T-helper 1 cell treated with Interleukin-12 subunit alpha and Interleukin-12 subunit beta and Interleukin-4 antibody, amounts not matched to agents 30 ng/mL and 1 ng/mL, for 36 hours (primary cell): ENCODE results near the gene PCDH7. TPM values are rescaled to one million over a fixed set of nuclear protein-coding genes. Genes with fewer than 3 reads are reported as not detected.

Experiments used
- intact Hi-C: fragments of 100-400 bp; cut with micrococcal nuclease; formaldehyde crosslinking; loops from one replicate; pipeline ENCODE4 v1.15.1; 2024
- total RNA-seq: library from RNA; stranded (reverse); gene quantifications from 2 replicates; pipeline ENCODE4 v1.2.3, GENCODE V29; 2022

PCDH7 gene, protein sequence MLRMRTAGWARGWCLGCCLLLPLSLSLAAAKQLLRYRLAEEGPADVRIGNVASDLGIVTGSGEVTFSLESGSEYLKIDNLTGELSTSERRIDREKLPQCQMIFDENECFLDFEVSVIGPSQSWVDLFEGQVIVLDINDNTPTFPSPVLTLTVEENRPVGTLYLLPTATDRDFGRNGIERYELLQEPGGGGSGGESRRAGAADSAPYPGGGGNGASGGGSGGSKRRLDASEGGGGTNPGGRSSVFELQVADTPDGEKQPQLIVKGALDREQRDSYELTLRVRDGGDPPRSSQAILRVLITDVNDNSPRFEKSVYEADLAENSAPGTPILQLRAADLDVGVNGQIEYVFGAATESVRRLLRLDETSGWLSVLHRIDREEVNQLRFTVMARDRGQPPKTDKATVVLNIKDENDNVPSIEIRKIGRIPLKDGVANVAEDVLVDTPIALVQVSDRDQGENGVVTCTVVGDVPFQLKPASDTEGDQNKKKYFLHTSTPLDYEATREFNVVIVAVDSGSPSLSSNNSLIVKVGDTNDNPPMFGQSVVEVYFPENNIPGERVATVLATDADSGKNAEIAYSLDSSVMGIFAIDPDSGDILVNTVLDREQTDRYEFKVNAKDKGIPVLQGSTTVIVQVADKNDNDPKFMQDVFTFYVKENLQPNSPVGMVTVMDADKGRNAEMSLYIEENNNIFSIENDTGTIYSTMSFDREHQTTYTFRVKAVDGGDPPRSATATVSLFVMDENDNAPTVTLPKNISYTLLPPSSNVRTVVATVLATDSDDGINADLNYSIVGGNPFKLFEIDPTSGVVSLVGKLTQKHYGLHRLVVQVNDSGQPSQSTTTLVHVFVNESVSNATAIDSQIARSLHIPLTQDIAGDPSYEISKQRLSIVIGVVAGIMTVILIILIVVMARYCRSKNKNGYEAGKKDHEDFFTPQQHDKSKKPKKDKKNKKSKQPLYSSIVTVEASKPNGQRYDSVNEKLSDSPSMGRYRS (N-terminal part only)
- total RNA-seq: not detected in 2 replicates

DNA sequence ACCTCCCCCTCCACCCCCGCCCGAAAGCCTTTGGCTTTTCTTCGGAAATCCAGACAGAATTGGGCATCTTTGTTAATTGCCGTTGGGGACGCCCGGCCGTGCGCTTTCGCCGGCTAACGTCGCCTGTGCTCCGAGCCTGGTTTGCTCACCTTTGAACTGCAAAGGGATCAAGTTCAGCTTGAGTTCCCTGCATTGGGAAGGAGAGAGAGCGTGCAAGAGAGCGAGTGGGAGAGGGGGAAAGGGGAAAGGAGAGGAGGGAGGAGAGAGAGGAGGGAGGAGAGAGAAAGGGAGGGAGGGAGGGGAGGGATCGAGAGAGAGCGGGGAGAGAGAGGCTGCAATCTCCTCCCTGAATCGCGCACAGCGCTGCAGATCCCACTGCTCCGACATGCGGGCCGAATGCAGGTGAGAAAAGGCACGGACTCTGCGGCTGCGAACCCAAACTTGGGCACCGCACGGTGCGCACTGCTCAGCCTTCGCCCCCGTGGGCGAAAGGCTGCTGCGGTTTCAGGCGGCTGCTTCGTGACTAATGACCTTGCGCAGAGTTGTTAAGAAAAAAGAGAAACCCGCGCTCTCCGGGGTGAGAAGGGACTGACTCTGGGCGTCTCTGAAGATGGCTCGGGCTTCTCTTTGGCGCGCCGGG lies at the start of gene PCDH7:
PCDH7 (plus strand) TSS at position 349 of the 640 bp plus-strand sequence. CDS start 1,054 bp downstream, outside the sequence.
- intact Hi-C loops: no loop called here

DNA sequence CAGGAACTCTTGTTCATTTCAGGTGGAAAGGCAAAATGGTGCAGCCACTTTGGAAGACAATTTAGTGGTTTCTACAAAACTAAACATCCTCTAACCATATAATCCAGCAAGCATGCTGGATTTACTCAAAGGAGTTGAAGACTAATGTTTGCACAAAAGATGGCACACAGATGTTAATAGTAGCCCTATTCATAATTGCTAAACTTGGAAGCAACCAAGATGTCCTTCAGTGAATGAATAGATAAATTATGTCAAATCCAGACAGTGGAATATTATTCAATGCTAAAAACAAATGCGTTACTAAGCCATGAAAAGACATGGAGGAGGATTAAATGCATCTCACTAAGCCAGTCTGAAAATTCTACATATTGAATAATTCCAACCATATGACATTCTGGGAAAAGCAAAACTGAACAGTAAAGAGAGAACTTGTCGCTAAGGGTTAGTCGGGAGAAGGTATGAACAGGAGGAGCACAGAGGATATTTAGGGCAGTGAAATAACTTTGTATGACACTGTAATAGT lies 48.2 kb upstream of the PCDH7 start:
- intact Hi-C loops: no loop called here

DNA sequence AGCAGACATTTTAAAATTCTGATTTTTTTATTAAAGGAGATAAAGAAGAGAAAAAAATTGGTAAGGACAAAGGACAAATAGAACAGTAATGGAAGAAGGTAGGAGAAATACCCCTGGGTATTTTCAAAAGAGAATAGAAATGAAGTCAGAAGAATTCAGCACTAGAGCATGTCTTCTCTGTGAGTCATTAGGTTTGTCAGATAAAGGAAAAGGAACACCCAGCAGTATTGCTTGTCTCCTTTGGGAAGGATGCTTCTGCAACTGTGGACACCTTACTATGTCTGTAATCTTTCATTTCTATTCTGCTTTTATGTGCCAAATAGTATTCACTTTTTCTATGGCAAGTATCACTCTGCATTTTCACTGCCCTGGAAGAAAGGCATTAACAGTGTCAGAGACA lies 24.0 kb upstream of the PCDH7 start:
- intact Hi-C loops: no loop called here

DNA sequence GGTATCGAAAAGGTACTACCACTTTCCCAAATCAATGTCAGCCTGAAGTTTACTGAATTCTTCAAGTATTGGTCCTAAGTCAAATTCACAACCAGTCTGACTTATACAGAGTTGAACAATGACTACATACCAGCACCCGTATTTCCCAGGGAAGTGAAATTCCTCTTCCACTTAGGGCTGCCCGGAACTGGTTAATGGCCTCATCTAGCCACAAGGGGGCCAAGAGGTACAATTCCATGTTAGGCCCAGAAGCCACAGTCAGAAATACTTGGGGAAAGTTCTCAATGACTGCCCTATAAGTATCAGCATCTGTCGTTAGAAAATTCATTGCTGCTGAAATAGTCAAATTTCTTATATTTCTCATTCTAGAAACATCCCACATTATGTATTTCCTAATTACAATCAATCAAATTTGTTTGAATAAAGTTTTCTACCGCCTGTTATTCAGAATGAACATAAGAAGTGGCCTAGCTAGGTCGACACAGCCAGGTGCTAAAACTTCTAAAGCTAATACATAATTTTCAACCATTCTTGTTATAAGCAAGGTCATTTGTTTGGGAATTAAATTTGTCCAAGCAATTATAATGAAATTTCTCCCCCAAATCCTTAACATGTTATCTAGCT lies 5.6 kb upstream of the PCDH7 start:
- intact Hi-C loops: loop anchor here (5.0 kb wide), 1 partner anchor 1707 kb away; no protein-coding TSS in a partner anchor

DNA sequence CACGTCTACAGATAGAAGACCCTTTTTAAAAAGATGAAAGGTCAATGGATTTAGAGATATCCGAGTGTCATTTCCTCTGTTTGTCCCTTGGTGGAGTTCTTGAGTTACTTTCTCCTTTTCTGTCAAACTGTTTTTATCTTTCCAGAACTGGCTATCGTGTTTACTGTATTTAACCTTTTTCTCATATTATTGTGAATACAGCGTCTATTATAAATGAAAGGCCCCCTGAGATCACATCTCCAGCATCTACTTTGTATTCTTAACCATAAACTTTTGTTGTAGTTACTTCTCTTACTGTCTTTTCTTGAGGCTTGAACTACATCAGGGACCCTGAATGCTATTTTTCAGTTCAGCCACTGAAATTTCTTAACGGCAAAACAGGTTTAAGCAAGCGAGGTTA lies 4.0 kb upstream of the PCDH7 start:
- intact Hi-C loops: no loop called here

DNA sequence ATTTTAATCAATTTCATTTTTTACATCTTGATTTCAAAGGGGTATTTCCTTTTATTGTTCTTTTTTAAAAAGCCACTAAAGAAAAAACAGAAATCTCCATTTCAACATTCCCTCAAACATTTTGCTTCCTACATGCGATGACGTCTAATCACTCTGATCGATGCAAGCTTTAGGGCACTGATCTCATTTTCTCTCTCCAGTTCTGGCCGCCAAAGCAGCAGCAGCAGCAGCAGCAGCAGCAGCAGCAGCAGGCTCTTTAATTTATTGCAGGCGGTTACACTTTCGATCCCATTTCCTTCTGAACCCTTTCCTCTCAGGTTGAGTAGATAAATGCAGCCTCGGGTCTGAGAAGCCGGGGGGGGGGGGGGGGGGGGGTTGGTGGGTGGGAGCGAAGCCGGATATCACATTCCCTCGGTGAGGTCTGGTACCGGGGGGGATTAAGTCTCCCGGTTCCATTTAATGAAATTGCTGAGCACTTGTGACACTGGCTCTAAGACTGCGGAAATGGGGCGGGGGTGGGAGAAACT lies 3.4 kb upstream of the PCDH7 start:
- intact Hi-C loops: no loop called here

DNA sequence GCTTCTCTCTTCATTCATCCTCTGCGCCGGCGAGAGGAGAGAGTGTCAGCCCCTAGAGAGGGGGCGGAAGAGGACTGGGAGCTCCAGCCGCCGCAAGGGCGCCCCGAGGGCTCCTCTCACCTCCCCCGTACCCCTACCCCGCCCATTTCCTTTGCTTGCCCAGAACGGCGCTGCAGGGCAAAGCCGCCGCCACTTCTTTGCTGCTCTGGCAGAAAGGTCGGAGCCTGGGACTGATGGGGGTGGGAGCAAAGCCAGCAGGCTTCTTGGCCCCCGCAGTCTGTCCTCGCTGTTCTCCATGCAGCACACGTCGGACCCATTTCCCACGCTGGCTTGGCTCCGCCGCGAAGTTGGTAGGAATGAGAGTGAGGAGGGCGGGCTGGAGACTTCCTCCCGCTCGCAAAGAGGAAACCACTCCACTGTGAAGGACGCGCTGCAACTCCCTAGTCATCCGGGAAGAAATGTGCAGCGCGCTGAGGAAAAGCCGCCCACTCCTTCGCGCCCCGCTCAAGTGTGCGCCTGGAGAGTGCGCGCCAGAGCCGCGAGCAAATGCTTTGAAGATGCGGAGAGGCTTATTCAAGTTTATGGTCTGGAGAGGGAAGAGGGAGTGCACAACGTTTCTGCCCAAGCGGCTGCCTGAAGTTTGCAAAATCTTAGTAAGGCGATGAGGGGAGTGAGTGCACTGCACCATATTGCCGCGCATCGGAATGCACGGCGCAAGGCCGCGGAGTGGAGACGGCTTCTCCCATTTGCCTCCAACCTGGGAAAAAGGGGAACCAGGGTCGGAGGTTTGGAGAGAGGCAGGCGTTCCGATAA lies 2.8 kb upstream of the PCDH7 start:
- intact Hi-C loops: no loop called here

DNA sequence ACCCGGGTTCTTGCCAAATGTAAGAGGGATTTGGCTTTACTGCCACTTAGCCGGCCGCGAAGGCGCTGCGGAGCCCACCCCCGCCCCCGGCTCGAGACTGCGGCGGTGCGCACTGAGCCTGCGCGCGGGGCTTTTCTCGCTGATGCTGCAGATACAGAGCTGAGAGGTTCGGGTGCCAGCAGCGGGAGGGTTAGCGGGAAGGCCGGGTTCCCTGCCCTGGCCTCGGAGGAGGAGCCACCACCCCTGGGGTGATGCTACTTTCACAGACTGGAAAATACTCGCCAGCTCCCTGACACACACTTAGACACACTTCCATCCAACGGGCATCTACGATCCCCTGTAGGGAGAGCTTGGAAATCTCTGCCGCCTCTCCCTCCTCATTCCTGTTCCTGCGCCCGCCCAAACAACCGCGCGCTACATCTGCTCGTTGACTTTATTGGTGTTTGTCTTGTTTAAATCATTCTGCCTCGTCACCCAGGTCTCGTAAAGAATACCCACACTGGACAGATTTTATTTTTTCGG lies 2.1 kb upstream of the PCDH7 start:
- intact Hi-C loops: no loop called here

DNA sequence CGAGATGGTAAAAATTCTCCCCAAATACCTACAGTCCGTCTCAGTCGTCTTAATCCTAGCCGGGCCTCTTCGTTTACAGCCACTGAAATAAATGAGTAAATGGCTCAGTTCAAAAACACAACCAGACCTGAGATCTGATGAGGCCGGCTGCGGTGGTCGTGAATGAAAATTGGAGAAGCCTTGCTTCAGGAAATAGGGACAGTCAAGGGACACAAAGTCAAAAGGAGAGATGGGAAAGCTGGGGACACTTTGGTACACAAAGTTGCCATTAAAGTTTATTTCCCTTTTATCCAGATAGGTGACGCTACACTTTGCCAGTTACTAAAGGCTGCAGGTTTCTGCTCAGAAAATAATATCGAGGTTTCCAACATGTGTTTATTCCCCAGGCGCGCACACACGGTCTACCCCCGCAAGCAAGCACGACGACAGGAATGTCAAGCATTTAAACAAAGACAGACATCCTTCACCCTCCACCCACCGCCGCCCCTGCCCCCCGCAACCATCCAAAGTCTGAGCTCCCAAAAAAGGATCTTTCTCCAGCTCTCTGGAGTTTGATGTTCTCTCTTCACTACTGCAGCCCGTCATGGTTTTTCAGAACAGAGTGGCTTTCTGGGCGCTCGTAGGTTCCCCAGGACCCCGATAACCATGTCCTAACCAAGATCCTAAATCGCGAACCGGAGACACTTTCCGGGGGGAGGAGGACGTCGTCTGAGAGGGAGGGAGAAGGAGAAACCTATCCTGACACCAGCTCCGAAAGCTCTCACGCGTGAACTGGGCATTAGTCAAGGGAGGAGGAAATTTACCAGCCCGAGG lies 1.3 kb upstream of the PCDH7 start:
- intact Hi-C loops: no loop called here

DNA sequence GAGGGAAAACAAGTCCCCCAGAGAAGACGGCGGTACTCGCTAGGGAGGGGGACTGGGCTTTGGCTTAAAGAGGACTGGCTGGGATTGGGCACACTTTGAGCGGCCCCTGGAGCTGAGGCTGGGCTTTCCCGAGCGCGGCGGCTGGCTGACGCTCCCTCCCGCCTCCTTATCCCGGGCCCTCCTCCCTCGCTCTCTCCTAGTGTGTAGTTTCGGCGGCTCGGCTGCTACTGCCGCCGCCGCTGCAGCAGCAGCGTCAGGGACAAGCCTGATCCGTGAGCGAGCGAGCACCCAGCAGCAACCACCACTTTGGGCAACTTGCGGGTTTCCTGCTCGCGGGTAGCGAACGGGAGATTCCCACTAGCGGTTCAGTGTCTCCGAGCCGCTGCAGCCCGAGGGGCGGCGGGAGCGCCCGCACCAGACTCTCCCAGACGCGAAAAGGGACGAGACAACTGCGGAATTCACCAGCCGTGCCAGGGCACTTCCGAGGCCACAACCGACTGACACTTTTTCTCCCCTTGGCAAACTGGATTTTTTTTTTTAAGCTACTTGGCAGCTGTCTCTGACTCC lies 632 bp upstream of the PCDH7 start:
- intact Hi-C loops: no loop called here

DNA sequence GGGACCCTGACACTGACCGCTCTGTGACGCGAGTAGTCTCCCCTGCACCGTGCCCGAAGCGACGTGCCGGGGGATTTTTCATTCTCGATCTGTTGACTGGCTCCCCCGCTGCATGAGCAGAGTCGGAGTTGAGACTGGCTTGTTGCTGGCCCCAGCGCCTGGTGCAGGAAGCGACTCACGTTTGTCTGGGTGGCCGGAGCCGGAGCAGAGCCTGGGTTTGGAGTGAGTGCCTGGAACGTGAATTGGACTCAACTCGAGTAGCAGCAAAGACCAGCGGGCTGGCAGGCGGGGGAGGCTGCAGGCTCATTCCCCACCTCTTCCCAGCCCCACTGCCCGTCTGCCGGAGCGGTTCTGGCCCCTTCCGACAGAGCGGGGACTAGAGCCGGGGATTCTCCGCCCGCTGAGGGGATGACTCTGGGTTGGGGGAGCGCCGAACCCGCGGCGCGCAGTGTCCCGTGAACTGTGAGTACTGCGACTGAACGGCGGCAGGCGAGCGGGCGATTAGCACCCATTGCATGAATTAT lies 554 bp downstream of the PCDH7 start:
- intact Hi-C loops: no loop called here

DNA sequence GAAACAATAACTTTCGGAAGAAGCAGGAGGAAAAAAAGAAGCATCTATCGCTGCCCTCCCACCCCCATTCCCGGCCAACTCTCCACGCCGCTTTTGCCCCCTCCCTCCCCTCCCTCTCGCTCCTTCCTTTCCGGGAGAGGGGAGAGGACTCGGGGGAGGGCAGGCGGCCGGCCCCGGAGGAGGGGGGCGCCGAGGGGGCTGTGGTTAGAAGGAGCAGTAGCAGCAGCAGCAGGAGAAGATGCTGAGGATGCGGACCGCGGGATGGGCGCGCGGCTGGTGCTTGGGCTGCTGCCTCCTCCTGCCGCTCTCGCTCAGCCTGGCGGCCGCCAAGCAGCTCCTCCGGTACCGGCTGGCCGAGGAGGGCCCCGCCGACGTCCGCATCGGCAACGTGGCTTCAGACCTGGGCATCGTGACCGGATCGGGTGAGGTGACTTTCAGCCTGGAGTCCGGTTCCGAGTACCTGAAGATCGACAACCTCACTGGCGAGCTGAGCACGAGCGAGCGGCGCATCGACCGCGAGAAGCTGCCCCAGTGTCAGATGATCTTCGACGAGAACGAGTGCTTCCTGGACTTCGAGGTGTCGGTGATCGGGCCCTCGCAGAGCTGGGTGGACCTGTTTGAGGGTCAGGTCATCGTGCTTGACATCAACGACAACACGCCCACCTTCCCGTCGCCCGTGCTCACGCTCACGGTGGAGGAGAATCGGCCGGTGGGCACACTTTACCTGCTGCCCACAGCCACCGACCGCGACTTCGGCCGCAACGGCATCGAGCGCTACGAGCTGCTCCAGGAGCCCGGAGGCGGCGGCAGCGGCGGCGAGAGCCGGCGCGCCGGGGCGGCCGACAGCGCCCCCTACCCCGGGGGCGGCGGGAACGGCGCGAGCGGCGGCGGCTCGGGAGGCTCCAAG lies 1.3 kb downstream of the PCDH7 start:
- intact Hi-C loops: no loop called here

DNA sequence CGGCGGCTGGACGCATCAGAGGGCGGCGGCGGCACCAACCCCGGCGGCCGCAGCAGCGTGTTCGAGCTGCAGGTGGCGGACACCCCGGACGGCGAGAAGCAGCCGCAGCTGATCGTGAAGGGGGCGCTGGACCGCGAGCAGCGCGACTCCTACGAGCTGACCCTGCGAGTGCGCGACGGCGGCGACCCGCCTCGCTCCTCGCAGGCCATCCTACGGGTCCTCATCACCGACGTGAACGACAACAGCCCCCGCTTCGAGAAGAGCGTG lies 1.9 kb downstream of the PCDH7 start:
- intact Hi-C loops: no loop called here

DNA sequence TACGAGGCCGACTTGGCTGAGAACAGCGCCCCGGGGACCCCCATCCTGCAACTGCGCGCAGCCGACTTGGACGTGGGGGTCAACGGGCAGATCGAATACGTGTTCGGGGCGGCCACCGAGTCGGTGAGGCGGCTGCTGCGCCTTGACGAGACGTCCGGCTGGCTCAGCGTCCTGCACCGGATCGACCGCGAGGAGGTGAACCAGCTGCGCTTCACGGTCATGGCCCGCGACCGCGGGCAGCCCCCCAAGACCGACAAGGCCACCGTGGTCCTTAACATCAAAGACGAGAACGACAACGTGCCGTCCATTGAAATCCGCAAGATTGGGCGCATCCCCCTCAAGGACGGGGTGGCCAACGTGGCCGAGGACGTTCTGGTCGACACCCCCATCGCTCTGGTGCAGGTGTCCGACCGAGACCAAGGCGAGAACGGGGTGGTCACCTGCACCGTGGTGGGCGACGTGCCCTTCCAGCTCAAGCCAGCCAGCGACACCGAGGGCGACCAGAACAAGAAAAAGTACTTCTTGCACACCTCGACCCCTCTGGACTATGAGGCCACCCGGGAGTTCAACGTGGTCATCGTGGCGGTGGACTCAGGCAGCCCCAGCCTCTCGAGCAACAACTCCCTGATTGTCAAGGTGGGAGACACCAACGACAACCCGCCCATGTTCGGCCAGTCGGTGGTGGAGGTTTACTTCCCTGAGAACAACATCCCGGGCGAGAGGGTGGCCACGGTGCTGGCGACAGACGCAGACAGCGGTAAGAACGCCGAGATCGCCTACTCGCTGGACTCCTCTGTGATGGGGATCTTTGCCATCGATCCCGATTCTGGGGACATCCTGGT lies 2.4 kb downstream of the PCDH7 start:
- intact Hi-C loops: no loop called here

DNA sequence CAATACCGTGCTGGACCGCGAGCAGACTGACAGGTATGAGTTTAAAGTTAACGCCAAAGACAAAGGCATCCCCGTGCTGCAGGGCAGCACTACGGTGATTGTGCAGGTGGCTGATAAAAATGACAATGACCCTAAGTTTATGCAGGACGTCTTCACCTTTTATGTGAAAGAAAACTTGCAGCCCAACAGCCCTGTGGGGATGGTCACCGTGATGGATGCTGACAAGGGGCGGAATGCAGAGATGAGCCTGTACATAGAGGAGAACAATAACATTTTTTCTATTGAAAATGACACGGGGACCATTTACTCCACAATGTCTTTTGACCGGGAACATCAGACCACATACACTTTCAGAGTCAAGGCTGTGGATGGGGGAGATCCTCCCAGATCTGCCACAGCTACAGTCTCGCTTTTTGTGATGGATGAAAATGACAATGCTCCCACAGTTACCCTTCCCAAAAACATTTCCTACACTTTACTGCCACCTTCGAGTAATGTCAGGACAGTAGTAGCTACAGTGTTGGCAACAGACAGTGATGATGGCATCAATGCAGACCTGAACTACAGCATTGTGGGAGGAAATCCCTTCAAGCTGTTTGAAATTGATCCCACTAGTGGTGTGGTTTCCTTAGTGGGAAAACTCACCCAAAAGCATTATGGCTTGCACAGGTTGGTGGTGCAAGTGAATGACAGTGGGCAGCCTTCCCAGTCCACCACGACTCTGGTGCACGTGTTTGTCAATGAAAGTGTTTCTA lies 3.2 kb downstream of the PCDH7 start:
- intact Hi-C loops: no loop called here

DNA sequence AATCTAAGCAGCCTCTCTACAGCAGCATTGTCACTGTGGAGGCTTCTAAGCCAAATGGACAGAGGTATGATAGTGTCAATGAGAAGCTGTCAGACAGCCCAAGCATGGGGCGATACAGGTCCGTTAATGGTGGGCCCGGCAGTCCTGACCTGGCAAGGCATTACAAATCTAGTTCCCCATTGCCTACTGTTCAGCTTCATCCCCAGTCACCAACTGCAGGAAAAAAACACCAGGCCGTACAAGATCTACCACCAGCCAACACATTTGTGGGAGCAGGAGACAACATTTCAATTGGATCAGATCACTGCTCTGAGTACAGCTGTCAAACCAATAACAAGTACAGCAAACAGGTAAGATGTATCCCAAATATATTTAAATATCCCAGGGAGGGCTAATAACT lies 4.1 kb downstream of the PCDH7 start:
- intact Hi-C loops: no loop called here
